GM06990 (cell line): ENCODE data around the gene PRR23A.

Source experiments
- DNase-seq: peaks from one replicate; pipeline ENCODE4 v3.0.0-alpha.2; 2011; ENCODE audit not compliant: insufficient read length; ENCODE audit errors: extremely low read depth
- H3K27me3 ChIP-seq: replicated peaks from 2 replicates; pipeline ENCODE4 v1.6.0; 2011; ENCODE audit warnings: low read length; ENCODE audit not compliant: control insufficient read depth, insufficient read depth
- H3K36me3 ChIP-seq: 2 replicates; pipeline ENCODE4 v1.5.1; 2011; ENCODE audit warnings: low read length; ENCODE audit not compliant: control insufficient read depth, insufficient read depth
- H3K4me3 ChIP-seq: replicated peaks from 2 replicates; pipeline ENCODE4 v1.5.1; 2011; ENCODE audit warnings: low read depth, mild to moderate bottlenecking, control low read depth, low read length
- CTCF ChIP-seq: IDR thresholded peaks from 2 replicates; pipeline ENCODE4 v1.5.1; 2011; ENCODE audit warnings: low read length, control low read depth, mild to moderate bottlenecking, inconsistent platforms; ENCODE audit not compliant: insufficient read depth, poor library complexity, severe bottlenecking

Gene PRR23A

DNA sequence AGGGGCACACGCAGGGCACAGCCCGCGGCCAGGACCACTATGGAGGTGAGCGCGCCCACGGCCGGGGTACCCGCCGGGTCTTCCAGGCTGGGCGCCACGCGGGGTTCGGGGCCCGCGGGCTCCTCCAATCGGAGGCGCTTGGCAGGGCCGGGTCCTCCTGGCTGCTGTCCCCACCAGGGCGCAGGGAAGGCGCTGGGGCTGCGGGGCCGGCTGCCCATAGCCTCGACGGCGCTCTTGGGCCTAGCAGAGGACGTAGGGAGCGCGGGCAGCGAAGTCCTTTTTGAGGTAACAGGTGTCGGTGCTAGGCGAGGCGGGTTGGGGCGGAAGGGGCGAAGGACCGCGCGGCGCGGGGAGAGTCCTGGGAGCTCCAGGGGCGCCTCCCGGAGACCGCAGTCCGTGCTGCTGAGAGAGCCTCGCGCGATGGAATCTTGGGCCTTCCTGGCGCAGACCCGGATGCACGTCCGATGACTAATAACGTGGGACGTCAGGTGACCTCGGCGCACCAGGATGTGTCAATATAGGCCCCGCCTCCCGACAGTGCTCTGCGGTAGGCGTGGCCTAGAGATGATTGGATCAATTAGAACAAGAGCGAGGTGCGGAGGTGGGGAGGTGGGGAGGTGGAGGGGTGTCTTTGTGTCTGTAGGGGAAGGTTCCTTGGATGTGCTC lies at the start of gene PRR23A:
Gene PRR23A, minus strand, starts transcription at position 218 of the 666 bp plus-strand sequence. Its CDS starts 0 bp downstream, at position 218.
- no peak for TF ChIP-seq CTCF
- Histone ChIP-seq H3K27me3 (no peaks in the 10 kb centered on the region), H3K36me3 (no peaks in the 10 kb centered on the region), H3K4me3 (no peak within 1 kb of the TSS)
- no peak for DNase-seq

DNA sequence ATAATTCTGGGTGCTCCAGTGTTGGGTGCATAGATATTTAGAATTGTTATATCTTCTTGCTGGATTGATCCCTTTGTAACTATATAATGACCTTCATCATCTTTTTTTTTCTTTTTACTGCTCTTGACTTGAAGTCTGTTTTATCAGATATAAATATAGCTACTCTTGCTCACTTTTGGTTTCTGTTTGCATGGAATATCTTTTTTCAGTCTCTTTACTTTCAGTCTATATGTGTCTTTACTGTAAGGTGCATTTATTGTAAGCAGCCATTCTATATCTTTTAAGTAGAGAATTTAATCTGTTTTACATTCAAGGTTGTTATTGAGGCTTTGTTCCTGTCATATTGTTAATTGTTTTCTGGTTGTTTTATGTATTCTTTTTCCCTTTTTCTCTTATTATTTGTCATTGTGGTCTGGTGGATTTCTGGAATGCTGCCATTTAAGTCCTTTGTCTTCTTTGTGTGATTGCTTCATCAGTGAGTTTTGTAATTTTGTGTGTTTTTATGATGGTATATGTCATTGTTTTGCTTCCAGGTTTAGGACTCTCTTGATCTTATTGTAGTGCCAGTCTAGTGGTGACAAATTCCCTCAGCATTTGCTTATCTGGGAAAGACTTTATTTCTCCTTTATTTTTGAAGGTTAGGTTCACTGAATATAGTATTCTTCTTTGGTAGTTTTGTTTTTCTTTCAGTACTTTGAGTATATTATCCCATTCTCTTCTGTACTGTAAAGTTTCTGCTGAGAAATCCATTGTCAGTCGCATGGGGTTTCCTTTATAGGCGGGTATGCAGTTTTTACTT lies 46.9 kb upstream of the PRR23A start:
- TF ChIP-seq CTCF: no peak
- DNase-seq: no peak

DNA sequence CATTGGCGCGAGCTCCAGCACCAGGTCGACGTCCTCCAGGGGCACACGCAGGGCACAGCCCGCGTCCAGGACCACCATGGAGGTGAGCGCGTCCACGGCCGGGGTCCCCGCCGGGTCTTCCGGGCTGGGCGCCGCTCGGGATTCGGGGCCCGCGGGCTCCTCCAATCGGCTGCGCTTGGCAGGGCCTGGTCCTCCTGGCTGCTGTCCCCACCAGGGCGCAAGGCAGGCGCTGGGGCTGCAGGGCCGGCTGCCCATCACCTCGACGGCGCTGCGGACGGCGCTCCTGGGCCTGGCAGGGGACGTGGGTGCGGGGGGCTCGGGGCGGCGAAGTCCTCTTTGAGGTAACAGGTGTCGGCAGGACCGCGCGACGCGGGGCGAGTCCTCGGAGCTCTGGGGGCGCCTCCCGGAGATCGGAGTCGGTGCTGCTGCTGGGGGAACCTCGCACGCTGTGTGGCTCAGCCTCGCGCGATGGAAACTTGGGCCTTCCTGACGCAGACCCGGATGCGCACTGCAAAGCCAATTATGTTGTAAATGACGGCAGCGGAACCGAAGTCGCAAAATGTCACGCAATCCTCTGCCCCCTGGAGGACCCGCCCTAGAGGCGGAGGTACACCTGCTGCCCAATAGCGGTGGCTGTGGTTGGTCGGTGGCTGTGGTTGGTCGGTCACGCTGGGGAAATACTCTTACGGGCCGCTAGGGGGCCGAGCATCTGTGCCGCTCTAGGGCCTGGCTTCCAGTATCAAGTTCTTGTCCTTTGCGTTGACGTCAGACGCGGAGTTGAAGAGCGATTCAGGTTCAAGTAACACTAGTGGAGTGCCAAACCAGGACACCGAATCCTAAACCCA lies 38.5 kb upstream of the PRR23A start, which contains the start of gene PRR23C:
Gene PRR23C, minus strand, starts transcription at position 527 of the 845 bp plus-strand sequence. Its CDS starts 272 bp downstream, at position 255.
- TF ChIP-seq CTCF: peak; percentile 5
- no peaks in the 10 kb centered on the region for H3K27me3 ChIP-seq
- no peak within 1 kb of the TSS for H3K4me3 ChIP-seq
- H3K36me3 ChIP-seq: no peaks in the 10 kb centered on the region
- no peak for DNase-seq

More for the DNA sequence above, 46.9 kb upstream of the PRR23A start:
- Histone ChIP-seq H3K36me3 (no peaks in the 10 kb centered on the region), H3K4me3 (no peak overlapping the region), H3K27me3 (no peaks in the 10 kb centered on the region)

- H3K27me3 ChIP-seq: no peaks in the 10 kb centered on the region
- DNase-seq: no peak
- H3K36me3 ChIP-seq: no peaks in the 10 kb centered on the region
- H3K4me3 ChIP-seq: no peak overlapping the region
- no peak for TF ChIP-seq CTCF
Measured at GRCh38 chr3:139043554-139044365, 37.7 kb upstream of the PRR23A start.

- H3K36me3 ChIP-seq: no peaks in the 10 kb centered on the region
- no peak for DNase-seq
- no peak for TF ChIP-seq CTCF
Measured at GRCh38 chr3:139037478-139037877, 31.4 kb upstream of the PRR23A start.

More at GRCh38 chr3:139037478-139037877, 31.4 kb upstream of the PRR23A start:
- Histone ChIP-seq H3K27me3 (no peaks in the 10 kb centered on the region), H3K4me3 (no peak overlapping the region)
